DOHH2 (cell line): ENCODE data around the gene C11orf65.

Source experiments
- H3F3A ChIP-seq: fragments of 200-600 bp; sonication (generic), shearing (Covaris generic); 2 replicates; pipeline ENCODE4 v1.6.0; 2016; ENCODE audit warnings: antibody characterized with exemption, mild to moderate bottlenecking; ENCODE audit not compliant: control insufficient read depth, insufficient read depth
- H3K27ac ChIP-seq: fragments of 200-600 bp; sonication (generic); 2 replicates; pipeline ENCODE4 v1.5.1; 2014; ENCODE audit warnings: low read depth, mild to moderate bottlenecking, low read length, moderate library complexity
- H3K27me3 ChIP-seq: fragments of 200-600 bp; sonication (generic); 2 replicates; pipeline ENCODE4 v1.6.1; 2014; ENCODE audit warnings: mild to moderate bottlenecking, low read length, mixed read lengths; ENCODE audit not compliant: control insufficient read depth
- H3K36me3 ChIP-seq: fragments of 200-600 bp; sonication (generic); 2 replicates; pipeline ENCODE4 v1.6.1; 2014; ENCODE audit warnings: mild to moderate bottlenecking, low read length, moderate library complexity, mixed read lengths; ENCODE audit not compliant: control insufficient read depth
- H3K4me1 ChIP-seq: fragments of 200-600 bp; sonication (generic); 2 replicates; pipeline ENCODE4 v1.6.1; 2014; ENCODE audit warnings: mild to moderate bottlenecking, low read length, mixed read lengths; ENCODE audit not compliant: control insufficient read depth
- H3K4me2 ChIP-seq: fragments of 200-600 bp; sonication (generic); 2 replicates; pipeline ENCODE4 v1.6.0; 2014; ENCODE audit warnings: mild to moderate bottlenecking, low read length, moderate library complexity
- H3K4me3 ChIP-seq: fragments of 200-600 bp; sonication (generic); 2 replicates; pipeline ENCODE4 v1.5.1; 2014; ENCODE audit warnings: mild to moderate bottlenecking, low read length, mixed read lengths
- H3K79me2 ChIP-seq: fragments of 200-600 bp; sonication (generic); 2 replicates; pipeline ENCODE4 v1.6.1; 2014; ENCODE audit warnings: mild to moderate bottlenecking, low read length, mixed read lengths; ENCODE audit not compliant: control insufficient read depth
- H3K9me2 ChIP-seq: fragments of 200-600 bp; sonication (generic); replicated peaks from 2 replicates; pipeline ENCODE4 v1.6.1; 2014; ENCODE audit warnings: mild to moderate bottlenecking, low read length, mixed read lengths; ENCODE audit not compliant: control insufficient read depth
- H3K9me3 ChIP-seq: fragments of 200-600 bp; sonication (generic); 2 replicates; pipeline ENCODE4 v1.6.1; 2014; ENCODE audit warnings: antibody characterized with exemption, low read length, mixed read lengths; ENCODE audit not compliant: control insufficient read depth, insufficient read depth
- H4K20me1 ChIP-seq: fragments of 200-600 bp; sonication (generic); 2 replicates; pipeline ENCODE4 v1.6.0; 2014; ENCODE audit warnings: low read depth, mild to moderate bottlenecking, antibody characterized with exemption, low read length, moderate library complexity; ENCODE audit not compliant: control insufficient read depth, insufficient read depth
- EZH2phosphoT487 ChIP-seq: fragments of 200-600 bp; sonication (generic); IDR thresholded peaks from 2 replicates; pipeline ENCODE4 v1.6.1; 2017; ENCODE audit warnings: borderline replicate concordance, mild to moderate bottlenecking, antibody characterized with exemption, low read length, moderate library complexity, mixed read lengths
- TF ChIP-seq, protein P1 (sequence below): fragments of 200-600 bp; sonication (generic); IDR thresholded peaks from one replicate; pipeline ENCODE4 v1.5.1; 2014; ENCODE audit warnings: antibody characterized with exemption, mild to moderate bottlenecking, low read depth, low read length; ENCODE audit not compliant: poor library complexity, severe bottlenecking

The C11orf65 gene

GRCh38 chr11:108498046-108498815, 30.9 kb upstream of the C11orf65 start, which contains the start of gene POGLUT3:
Gene POGLUT3 (minus strand): TSS chr11:108498384. CDS start chr11:108498366, 18 bp downstream.
- Histone ChIP-seq H4K20me1 (no peaks in the 10 kb centered on the region), H3K9me2 (no peaks in the 10 kb centered on the region), H3K27me3 (peaks cover 11% of the 10 kb centered on the region), H3K27ac (no peak within 1 kb of the TSS), H3K9me3 (no peaks in the 10 kb centered on the region), H3K4me3 (peak within 1 kb of the TSS; percentile 76), H3K79me2 (no peaks in the 10 kb centered on the region), H3K4me2 (peak within 1 kb of the TSS; percentile 79), H3K36me3 (no peaks in the 10 kb centered on the region), H3F3A (no peaks in the 10 kb centered on the region), H3K4me1 (peaks cover 14% of the 10 kb centered on the region)
- peak; percentile 12; the same call in 1 of the 2 replicates for TF ChIP-seq EZH2phosphoT487
- TF ChIP-seq, protein P1, sequence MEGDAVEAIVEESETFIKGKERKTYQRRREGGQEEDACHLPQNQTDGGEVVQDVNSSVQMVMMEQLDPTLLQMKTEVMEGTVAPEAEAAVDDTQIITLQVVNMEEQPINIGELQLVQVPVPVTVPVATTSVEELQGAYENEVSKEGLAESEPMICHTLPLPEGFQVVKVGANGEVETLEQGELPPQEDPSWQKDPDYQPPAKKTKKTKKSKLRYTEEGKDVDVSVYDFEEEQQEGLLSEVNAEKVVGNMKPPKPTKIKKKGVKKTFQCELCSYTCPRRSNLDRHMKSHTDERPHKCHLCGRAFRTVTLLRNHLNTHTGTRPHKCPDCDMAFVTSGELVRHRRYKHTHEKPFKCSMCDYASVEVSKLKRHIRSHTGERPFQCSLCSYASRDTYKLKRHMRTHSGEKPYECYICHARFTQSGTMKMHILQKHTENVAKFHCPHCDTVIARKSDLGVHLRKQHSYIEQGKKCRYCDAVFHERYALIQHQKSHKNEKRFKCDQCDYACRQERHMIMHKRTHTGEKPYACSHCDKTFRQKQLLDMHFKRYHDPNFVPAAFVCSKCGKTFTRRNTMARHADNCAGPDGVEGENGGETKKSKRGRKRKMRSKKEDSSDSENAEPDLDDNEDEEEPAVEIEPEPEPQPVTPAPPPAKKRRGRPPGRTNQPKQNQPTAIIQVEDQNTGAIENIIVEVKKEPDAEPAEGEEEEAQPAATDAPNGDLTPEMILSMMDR, result no peak

DNA sequence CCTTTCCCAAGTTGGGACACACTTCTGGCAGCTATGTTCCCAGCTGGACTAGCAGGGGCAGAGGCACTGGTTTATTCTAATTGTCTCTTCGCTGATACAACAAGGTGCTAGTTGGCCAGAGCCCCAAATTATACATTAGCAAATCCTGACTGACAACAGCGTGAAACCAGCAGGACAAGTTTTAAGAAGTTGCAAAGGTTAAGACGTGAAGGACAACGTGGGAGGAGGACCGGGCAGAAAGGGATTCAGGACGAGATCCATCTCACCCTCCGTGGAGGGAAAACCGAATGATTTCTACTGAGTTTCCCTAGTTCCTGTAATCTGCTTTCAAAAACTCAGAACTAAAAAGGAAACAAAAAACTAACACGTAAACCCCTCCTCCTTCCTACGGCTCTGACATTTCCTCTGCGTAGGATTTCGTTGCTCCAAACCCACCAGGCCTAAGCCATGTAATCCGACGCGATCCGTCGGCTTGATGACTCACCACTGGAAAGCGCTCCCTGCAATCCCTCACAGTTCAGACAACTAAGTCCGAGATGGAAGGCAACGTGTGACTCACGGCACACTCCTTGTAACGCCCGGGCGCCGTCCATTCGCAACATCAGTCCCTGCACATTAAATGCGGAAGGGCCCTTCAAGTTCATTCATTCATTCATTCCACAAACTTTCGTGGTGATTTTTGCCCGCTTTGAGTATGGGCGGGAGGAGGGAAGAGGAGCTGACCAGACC, 30.2 kb upstream of the C11orf65 start:
- TF ChIP-seq, protein P1, result no peak
- TF ChIP-seq EZH2phosphoT487, result peak; percentile 30; the same call in 1 of the 2 replicates
- H3K4me1 ChIP-seq, result peaks cover 14% of the 10 kb centered on the region
- no peaks in the 10 kb centered on the region for H3K36me3 ChIP-seq
- H3K9me3 ChIP-seq, result no peaks in the 10 kb centered on the region
- no peaks in the 10 kb centered on the region for H3K79me2 ChIP-seq
- H3K9me2 ChIP-seq, result no peaks in the 10 kb centered on the region
- peak overlapping the region; percentile 76 for H3K4me3 ChIP-seq
- no peaks in the 10 kb centered on the region for H4K20me1 ChIP-seq
- H3F3A ChIP-seq, result no peaks in the 10 kb centered on the region
- H3K4me2 ChIP-seq, result peak overlapping the region; percentile 79
- H3K27me3 ChIP-seq, result peaks cover 11% of the 10 kb centered on the region
- no peak overlapping the region for H3K27ac ChIP-seq

DNA sequence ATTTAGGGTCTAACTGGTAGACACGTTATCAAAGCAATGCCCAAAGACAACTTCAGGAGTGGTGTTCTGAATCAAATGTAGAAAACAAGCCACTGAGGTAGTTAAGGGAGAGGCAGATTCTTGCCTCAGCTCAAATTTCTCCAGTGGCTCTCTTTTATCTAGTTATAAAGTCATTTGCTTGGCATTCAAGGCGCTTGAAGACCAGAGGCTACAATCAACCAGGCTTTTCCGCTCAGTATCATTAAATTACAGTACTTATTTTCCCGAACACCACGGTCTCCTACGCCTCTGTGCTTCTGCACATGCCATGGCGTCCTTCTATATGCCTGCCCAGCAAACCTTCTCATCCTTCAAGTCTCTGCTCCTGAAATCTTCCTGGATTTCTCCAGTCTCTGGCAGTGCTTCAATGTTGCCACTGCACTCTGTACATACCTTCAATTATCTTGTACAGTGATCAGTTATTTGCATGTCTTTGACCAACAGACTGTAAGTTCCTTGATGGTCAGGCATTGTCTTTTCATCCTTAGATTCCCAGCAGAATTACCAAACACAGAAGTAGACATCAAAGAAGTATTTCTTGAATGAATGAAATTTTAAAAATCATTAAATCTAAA, 29.4 kb upstream of the C11orf65 start:
- Histone ChIP-seq H4K20me1 (no peaks in the 10 kb centered on the region), H3K9me2 (no peaks in the 10 kb centered on the region), H3K27ac (no peak overlapping the region), H3K36me3 (no peaks in the 10 kb centered on the region), H3K4me1 (peaks cover 14% of the 10 kb centered on the region), H3K4me2 (peak overlapping the region; percentile 79), H3K9me3 (no peaks in the 10 kb centered on the region), H3K4me3 (peak overlapping the region; percentile 76), H3F3A (no peaks in the 10 kb centered on the region), H3K79me2 (no peaks in the 10 kb centered on the region), H3K27me3 (peaks cover 11% of the 10 kb centered on the region)
- TF ChIP-seq, protein P1, result no peak
- no peak for TF ChIP-seq EZH2phosphoT487
